Thyroid gland (tissue), 4 donors: ENCODE data around the gene CTCF. TPM values are rescaled to one million over a fixed set of nuclear protein-coding genes. Genes with fewer than 3 reads are reported as not detected.

Experiments used
- DNase-seq, 2 donors: peaks; one replicate each; pipeline ENCODE4 v3.0.0-alpha.2; 2019
- H3K27ac ChIP-seq, 3 donors: fragments of 200-600 bp; sonication (generic); 1 replicate in 2 of 3; 2 replicates in 1 of 3; pipeline ENCODE4 v1.5.1; 2016 to 2019; ENCODE audit warnings: mild to moderate bottlenecking in 1 of 3, moderate library complexity in 1 of 3
- H3K27me3 ChIP-seq: fragments of 200-600 bp; sonication (generic); one replicate; pipeline ENCODE4 v1.5.1; 2019
- H3K36me3 ChIP-seq, 2 donors: fragments of 200-600 bp; sonication (generic); one replicate each; pipeline ENCODE4 v1.5.1; 2016 to 2019
- H3K4me1 ChIP-seq, 2 donors: fragments of 200-600 bp; sonication (generic); one replicate each; pipeline ENCODE4 v1.5.1; 2017 to 2019
- H3K4me3 ChIP-seq, 3 donors: fragments of 200-600 bp; sonication (generic); replicated peaks in 1 of 3; 1 replicate in 2 of 3; 2 replicates in 1 of 3; pipeline ENCODE4 v1.5.1; 2016; ENCODE audit warnings: mild to moderate bottlenecking in 1 of 3
- H3K9me3 ChIP-seq: fragments of 200-600 bp; sonication (generic); one replicate; pipeline ENCODE4 v1.5.1; 2017
- POLR2A ChIP-seq, 2 donors: fragments of 450-650 bp; IDR thresholded peaks; one replicate each; pipeline ENCODE4 v1.6.1; 2017; ENCODE audit warnings: antibody characterized with exemption in 2 of 2, mild to moderate bottlenecking in 2 of 2, moderate library complexity in 1 of 2
- WGBS, 2 donors: methylation state at CpG; one replicate each; pipeline ENCODE4 v1.1.5; 2017; 5-methylcytosine and 5-hydroxymethylcytosine counted together
- intact Hi-C: fragments of 100-400 bp; cut with DNase I; formaldehyde crosslinking; loops from one replicate; pipeline ENCODE4 v1.15.1; 2023
- small RNA-seq: library from RNA; depleted of rRNA; stranded (forward); fragments of <200 nt; gene quantifications from one replicate; pipeline ENCODE3, GENCODE V24; 2016
- total RNA-seq, 4 donors: library from RNA; depleted of rRNA; stranded (reverse); fragments of >200 nt; gene quantifications; one replicate each; pipeline ENCODE4 v1.2.3, GENCODE V29; 2016
- TF ChIP-seq, protein P1 (sequence below), 6 experiments: fragments of 200-600 bp in 3 of 6; fragments of 450-650 bp in 3 of 6; sonication (generic) in 3 of 6; IDR thresholded peaks; one replicate each; pipeline ENCODE4 v1.5.1; 2016 to 2019; ENCODE audit warnings: antibody characterized with exemption in 6 of 6, mild to moderate bottlenecking in 2 of 6, inconsistent platforms in 1 of 6, moderate library complexity in 1 of 6

The CTCF gene
- total RNA-seq, 4 donors from 2014 or later, result 37.2 to 52.1 (median 47.2) TPM

DNA sequence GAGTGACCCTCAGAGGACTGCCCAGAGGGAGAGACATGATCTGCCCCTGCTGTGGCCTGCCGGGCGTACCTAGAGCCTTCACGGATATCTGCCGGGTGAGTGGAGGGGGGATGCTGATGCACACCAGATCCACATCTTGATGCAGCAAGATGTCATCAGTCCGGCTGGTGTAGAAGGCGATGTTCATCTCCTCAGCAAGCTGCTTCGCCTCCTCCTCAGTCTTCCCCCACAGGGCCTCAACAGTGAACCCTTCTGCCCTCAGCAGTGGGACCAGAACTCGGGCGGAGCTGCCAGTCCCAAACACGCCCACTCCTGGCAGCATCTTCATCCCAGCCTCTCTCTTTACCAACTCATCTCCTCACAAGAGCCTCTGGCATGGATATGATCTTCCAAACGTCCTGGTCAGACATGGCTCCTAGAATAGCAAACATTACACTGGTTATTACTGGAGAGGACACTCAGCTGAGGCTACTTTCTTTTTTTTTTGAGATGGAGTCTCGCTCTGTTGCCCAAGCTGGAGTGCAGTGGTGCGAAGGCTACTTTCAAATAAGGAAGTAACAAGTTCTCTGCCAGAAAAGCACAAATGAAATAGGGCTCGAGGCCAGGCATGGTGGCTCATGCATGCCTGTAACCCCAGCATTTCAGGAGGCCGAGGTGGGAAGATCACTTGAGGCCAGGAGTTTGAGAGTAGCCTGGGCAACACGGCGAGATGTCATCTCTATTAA is 123.2 kb downstream of the CTCF start:
- Histone ChIP-seq H3K4me3 (no peak overlapping the region), H3K4me1 (peaks cover 15 to 28% of the 10 kb centered on the region in 2 donors), H3K27me3 (no peaks in the 10 kb centered on the region), H3K36me3 (no peaks in the 10 kb centered on the region), H3K27ac (peak overlapping the region in 2 of 3 donors; percentile 40 to 61), H3K9me3 (no peaks in the 10 kb centered on the region)
- TF ChIP-seq POLR2A (IDR thresholded peaks at IDR 0.05), result no peak
- TF ChIP-seq, protein P1, sequence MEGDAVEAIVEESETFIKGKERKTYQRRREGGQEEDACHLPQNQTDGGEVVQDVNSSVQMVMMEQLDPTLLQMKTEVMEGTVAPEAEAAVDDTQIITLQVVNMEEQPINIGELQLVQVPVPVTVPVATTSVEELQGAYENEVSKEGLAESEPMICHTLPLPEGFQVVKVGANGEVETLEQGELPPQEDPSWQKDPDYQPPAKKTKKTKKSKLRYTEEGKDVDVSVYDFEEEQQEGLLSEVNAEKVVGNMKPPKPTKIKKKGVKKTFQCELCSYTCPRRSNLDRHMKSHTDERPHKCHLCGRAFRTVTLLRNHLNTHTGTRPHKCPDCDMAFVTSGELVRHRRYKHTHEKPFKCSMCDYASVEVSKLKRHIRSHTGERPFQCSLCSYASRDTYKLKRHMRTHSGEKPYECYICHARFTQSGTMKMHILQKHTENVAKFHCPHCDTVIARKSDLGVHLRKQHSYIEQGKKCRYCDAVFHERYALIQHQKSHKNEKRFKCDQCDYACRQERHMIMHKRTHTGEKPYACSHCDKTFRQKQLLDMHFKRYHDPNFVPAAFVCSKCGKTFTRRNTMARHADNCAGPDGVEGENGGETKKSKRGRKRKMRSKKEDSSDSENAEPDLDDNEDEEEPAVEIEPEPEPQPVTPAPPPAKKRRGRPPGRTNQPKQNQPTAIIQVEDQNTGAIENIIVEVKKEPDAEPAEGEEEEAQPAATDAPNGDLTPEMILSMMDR (IDR thresholded peaks at IDR 0.05), result no peak
- 54 to 65% methylated on average over 14 to 17 of the region's 17 CpGs for WGBS, 2 donors
- DNase-seq, result peak; percentile 76 to 81
- intact Hi-C loops, result no loop called here

Small RNAs within 50 kb of the gene (small RNA-seq; reads per million reads assigned to genes)
- gene AC027682.3, result not detected

Other genes starting within 250 kb of the CTCF start
- 1 to 10 TPM in 1 of 4 donors, not detected in 3; 2.6 TPM for gene KCTD19, start 235.8 kb upstream of the CTCF start, total RNA-seq
- under 1 TPM in 1 of 4 donors, not detected in 3; 0.22 TPM for gene LRRC36, start 235.7 kb upstream of the CTCF start, total RNA-seq
- 1 to 10 TPM in 2 of 4 donors, under 1 TPM in 2; 0.54 to 2.3 (median 1.5) TPM for gene TPPP3, start 169.0 kb upstream of the CTCF start, total RNA-seq
- gene ZDHHC1, start 146.0 kb upstream of the CTCF start, total RNA-seq, result 10 to 100 TPM; 33.3 to 63.8 (median 50.9) TPM
- gene HSD11B2, start 131.4 kb upstream of the CTCF start, total RNA-seq, result 10 to 100 TPM in 2 of 4 donors, 1 to 10 TPM in 2; 4.6 to 11.9 (median 9.0) TPM
- gene ATP6V0D1, start 81.4 kb upstream of the CTCF start, total RNA-seq, result 100 to 1,000 TPM; 110 to 238 (median 142) TPM
- gene AGRP, start 79.0 kb upstream of the CTCF start, total RNA-seq, result not detected
- 10 to 100 TPM; 21.3 to 57.1 (median 41.2) TPM for gene RIPOR1, start 33.7 kb upstream of the CTCF start, total RNA-seq
- 1 to 10 TPM in 2 of 4 donors, under 1 TPM in 2; 0.22 to 1.3 (median 0.92) TPM for gene CARMIL2, start 82.6 kb downstream of the CTCF start, total RNA-seq
- gene ACD, start 97.7 kb downstream of the CTCF start, total RNA-seq, result 10 to 100 TPM in 3 of 4 donors, 1 to 10 TPM in 1; 9.3 to 28.7 (median 21.5) TPM
- 1 to 10 TPM; 2.5 to 8.8 (median 5.0) TPM for gene PARD6A, start 98.4 kb downstream of the CTCF start, total RNA-seq
- gene ENKD1, start 104.2 kb downstream of the CTCF start, total RNA-seq, result 10 to 100 TPM; 14.2 to 33.2 (median 21.9) TPM
- gene C16orf86, start 104.3 kb downstream of the CTCF start, total RNA-seq, result 10 to 100 TPM in 1 of 4 donors, 1 to 10 TPM in 3; 3.9 to 10.7 (median 6.9) TPM
- gene GFOD2, start 156.8 kb downstream of the CTCF start, total RNA-seq, result 10 to 100 TPM; 10.9 to 27.5 (median 23.7) TPM
- gene RANBP10, start 244.0 kb downstream of the CTCF start, total RNA-seq, result 10 to 100 TPM in 2 of 4 donors, 1 to 10 TPM in 2; 9.2 to 13.0 (median 11.0) TPM
- gene TSNAXIP1, start 244.4 kb downstream of the CTCF start, total RNA-seq, result 1 to 10 TPM in 2 of 4 donors, under 1 TPM in 2; 0.34 to 3.2 (median 0.93) TPM